GM12878 (cell line): ENCODE results near the gene USP2. TPM values are rescaled to one million over a fixed set of nuclear protein-coding genes. Genes with fewer than 3 reads are reported as not detected.

ENCODE experiments used
- ATAC-seq: fragments of 200-7000 bp; cut with Tn5 transposase; 3 replicates; pipeline ENCODE4 v1.9.1; 2020; ENCODE audit warnings: mild to moderate bottlenecking, moderate library complexity
- BruUV-seq: library from RNA; stranded (reverse); fragments of 400-500 nt; replicated peaks from 2 replicates; lab custom pipeline; 2021; lab: Mats Ljungman, UMichigan
- CTCF ChIA-PET: fragments of 300-600 bp; sonication (Branson Sonifier 250); formaldehyde crosslinking; extraction: SDS; loops from one replicate; lab custom pipeline; 2021; ENCODE audit warnings: inconsistent platforms; lab: Yijun Ruan, JAX
- POLR2A ChIA-PET: fragments of 350-600 bp; formaldehyde crosslinking; extraction: SDS; loops from one replicate; lab custom pipeline; 2021; ENCODE audit warnings: inconsistent platforms; lab: Charles Lee
- RAD21 ChIA-PET: fragments of 300-600 bp; sonication (Branson Sonifier 250); formaldehyde crosslinking; loops from one replicate; lab custom pipeline; 2023; ENCODE audit warnings: antibody characterized with exemption; ENCODE audit not compliant: unreplicated experiment; lab: Charles Lee
- SMC1A ChIA-PET: fragments of 300-600 bp; sonication (Branson Sonifier 250); formaldehyde crosslinking; loops from one replicate; lab custom pipeline; 2023; ENCODE audit not compliant: unreplicated experiment, uncharacterized antibody; lab: Charles Lee
- DNase-seq: peaks from one replicate; pipeline ENCODE4 v3.0.0-alpha.2; 2011; ENCODE audit warnings: low read depth, low spot score
- FAIRE-seq: peaks from 3 replicates; lab custom pipeline; 2011; peaks lifted over from hg19 to GRCh38; lab: Jason Lieb, UNC
- H2AFZ ChIP-seq: 2 replicates; pipeline ENCODE4 v1.6.0; 2011; ENCODE audit warnings: low read depth, low read length, control low read depth; ENCODE audit not compliant: control insufficient read depth
- H3K27ac ChIP-seq: 2 replicates; pipeline ENCODE4 v1.5.1; 2011; ENCODE audit warnings: control low read depth; ENCODE audit not compliant: control insufficient read depth, insufficient read depth
- H3K27me3 ChIP-seq, 2 experiments: replicated peaks in 1 of 2; 2 replicates each; pipeline versions ENCODE4 v1.6.0 to v1.6.1; 2011; ENCODE audit warnings: low read length in 1 of 2; ENCODE audit not compliant: control insufficient read depth in 2 of 2, insufficient read depth in 2 of 2
- H3K36me3 ChIP-seq, 2 experiments: 2 replicates each; pipeline ENCODE4 v1.5.1; 2011; ENCODE audit warnings: low read length in 1 of 2; ENCODE audit not compliant: control insufficient read depth in 2 of 2, insufficient read depth in 2 of 2
- H3K4me1 ChIP-seq: 2 replicates; pipeline ENCODE4 v1.6.1; 2011; ENCODE audit warnings: mild to moderate bottlenecking, low read length, moderate library complexity, mixed read lengths; ENCODE audit not compliant: control insufficient read depth, insufficient read depth
- H3K4me2 ChIP-seq: 2 replicates; pipeline ENCODE4 v1.6.0; 2011; ENCODE audit warnings: control low read depth; ENCODE audit not compliant: control insufficient read depth, insufficient read depth
- H3K4me3 ChIP-seq: fragments of 200-600 bp; sonication (generic); 2 replicates; pipeline ENCODE4 v1.5.1; 2016
- H3K79me2 ChIP-seq: 2 replicates; pipeline ENCODE4 v1.6.0; 2011; ENCODE audit warnings: low read length; ENCODE audit not compliant: control insufficient read depth, insufficient read depth
- H3K9ac ChIP-seq: 2 replicates; pipeline ENCODE4 v1.8.0; 2011; ENCODE audit warnings: low read length, control low read depth, mixed read lengths; ENCODE audit not compliant: control insufficient read depth, insufficient read depth
- H3K9me3 ChIP-seq: replicated peaks from 3 replicates; pipeline ENCODE4 v1.5.1; 2011; ENCODE audit warnings: mild to moderate bottlenecking, low read length; ENCODE audit not compliant: control insufficient read depth, insufficient read depth
- H4K20me1 ChIP-seq: 2 replicates; pipeline ENCODE4 v1.6.0; 2011; ENCODE audit not compliant: control insufficient read depth, insufficient read depth
- BCL11A ChIP-seq: IDR thresholded peaks from 2 replicates; pipeline ENCODE4 v1.6.1; 2011; ENCODE audit warnings: low read depth, low read length
- CREM ChIP-seq: IDR thresholded peaks from 2 replicates; pipeline ENCODE4 v1.6.1; 2014; ENCODE audit warnings: antibody characterized with exemption, low read depth
- FOS ChIP-seq: IDR thresholded peaks from 3 replicates; pipeline ENCODE4 v1.6.1; 2011; ENCODE audit warnings: borderline replicate concordance; ENCODE audit not compliant: insufficient read length; ENCODE audit errors: extremely low read depth
- IKZF1 ChIP-seq: fragments of 450-650 bp; conservative IDR thresholded peaks from 2 replicates; pipeline ENCODE4 v1.6.1; 2017; ENCODE audit warnings: antibody characterized with exemption, mild to moderate bottlenecking
- PAX5 ChIP-seq: IDR thresholded peaks from 2 replicates; pipeline ENCODE4 v1.6.1; 2011; ENCODE audit warnings: low read depth, low read length, borderline replicate concordance
- RELB ChIP-seq: fragments of 450-650 bp; IDR thresholded peaks from 2 replicates; pipeline ENCODE4 v1.6.1; 2017; ENCODE audit warnings: low read depth, mild to moderate bottlenecking, moderate library complexity
- TBL1XR1 ChIP-seq: IDR thresholded peaks from 2 replicates; pipeline ENCODE4 v1.6.1; 2012; ENCODE audit warnings: low read depth, low read length, improper control_type of control experiment
- ZNF24 ChIP-seq: fragments of 450-650 bp; IDR thresholded peaks from 2 replicates; pipeline ENCODE4 v1.6.1; 2017; ENCODE audit warnings: antibody characterized with exemption, mild to moderate bottlenecking
- WGBS: methylation state at CpG from one replicate; pipeline ENCODE4 v1.1.6; 2016; ENCODE audit warnings: low lambda C conversion rate; ENCODE audit not compliant: insufficient replicate concordance, insufficient coverage; ENCODE audit errors: missing lambda C conversion rate; 5-methylcytosine and 5-hydroxymethylcytosine counted together
- in situ Hi-C: fragments of 300-500 bp; cut with MboI; formaldehyde crosslinking; loops from 9 replicates; pipeline ENCODE4 v1.14.3; 2018; ENCODE audit warnings: mixed read lengths
- intact Hi-C: fragments of 100-400 bp; cut with micrococcal nuclease; formaldehyde crosslinking; loops from one replicate; pipeline ENCODE4 v1.14.2; 2022; ENCODE audit not compliant: unreplicated experiment
- polyA plus RNA-seq, 11 experiments: library from polyadenylated mRNA; depleted of rRNA in 4 of 11; unstranded in 6 of 11; stranded (reverse) in 5 of 11; fragments of >200 nt; fragmentation: Nextera tagmentation in 4 of 11; fragmentation: Illumina TruSeq in 1 of 11; extraction: Ambion mirVana in 4 of 11; extraction: Trizol in 1 of 11; gene quantifications; 1 replicate in 1 of 11; 2 replicates in 10 of 11; pipeline versions ENCODE4 v1.2.1 to v1.2.3, GENCODE V29; 2011 to 2016; ENCODE audit warnings: inconsistent platforms in 2 of 11, missing spikeins in 2 of 11, low read depth in 1 of 11
- total RNA-seq, 4 experiments: library from RNA; depleted of rRNA in 3 of 4; stranded (reverse); fragments of >200 nt in 3 of 4; fragmentation: Illumina TruSeq in 1 of 4; extraction: Trizol in 1 of 4; gene quantifications; 2 replicates each; pipeline versions ENCODE4 v1.2.1 to v1.2.3, GENCODE V29; 2013 to 2021

Gene USP2
- total and polyA plus RNA-seq, 10 of the 15 experiments (the other 5 are each of a cell fraction or from before 2014, with no cell fraction given) = 0.03 to 0.13 (median 0.06) TPM; not detected in 4

GRCh38 chr11:119421941-119422808 lies 40.7 kb upstream of the USP2 start:
- BruUV-seq = no TSS peak
- Histone ChIP-seq H2AFZ (no peak overlapping the region), H3K4me3 (peak overlapping the region; percentile 29; the same call in 1 of the 2 replicates), H3K27ac (no peak overlapping the region), H3K4me1 (peaks cover 8% of the 10 kb centered on the region), H4K20me1 (no peaks in the 10 kb centered on the region), H3K9me3 (no peaks in the 10 kb centered on the region), H3K4me2 (peak overlapping the region; percentile 61; the same call in 1 of the 2 replicates), H3K79me2 (no peaks in the 10 kb centered on the region), H3K36me3 (no peaks in the 10 kb centered on the region), H3K9ac (no peak overlapping the region), H3K27me3 (peaks cover 0 to 16% of the 10 kb centered on the region in 2 experiments; a peak in 3 of 4 replicates)
- SMC1A ChIA-PET = no interaction called here
- in situ Hi-C loops = no loop called here
- RAD21 ChIA-PET = interaction anchor here (1.3 kb wide), 1 partner anchor 53 kb away, joined by 3 read pairs; no protein-coding TSS in a partner anchor
- 28% methylated on average over 35 of the region's 49 CpGs for WGBS
- intact Hi-C loops = no loop called here
- TF ChIP-seq PAX5 = 0 out of 2 replicates have a peak, but pooled peaks have one; percentile 18
- no peak for TF ChIP-seq FOS
- no peak for TF ChIP-seq CREM
- DNase-seq (no peak), ATAC-seq (peak; percentile 82), FAIRE-seq (no peak)
- CTCF ChIA-PET = interaction anchor here (1.1 kb wide), 1 partner anchor 8 kb away, joined by 3 read pairs; no protein-coding TSS in a partner anchor
- POLR2A ChIA-PET = interaction anchor here (0.6 to 1.2 kb wide), 4 partner anchors 12 to 30 kb away, joined by 3 read pairs; no protein-coding TSS in a partner anchor

- peak overlapping the region; percentile 61; the same call in 1 of the 2 replicates for H3K4me2 ChIP-seq
- peak; percentile 65 for ATAC-seq
These were observed 39.9 kb upstream of the USP2 start for GRCh38 chr11:119421351-119421750.

More at GRCh38 chr11:119421351-119421750, 39.9 kb upstream of the USP2 start:
- no peak overlapping the region for H2AFZ ChIP-seq
- TF ChIP-seq BCL11A (no peak), IKZF1 (0 out of 2 replicates have a peak, but pooled peaks have one; percentile 4), TBL1XR1 (no peak), ZNF24 (peak; percentile 90), RELB (0 out of 2 replicates have a peak, but pooled peaks have one; percentile 30)
- ChIA-PET SMC1A (no interaction called here), RAD21 (interaction anchor here (1.3 kb wide), 1 partner anchor 54 kb away, joined by 3 read pairs; no protein-coding TSS in a partner anchor), POLR2A (interaction anchor here (0.7 kb wide), 1 partner anchor 24 kb away, joined by 3 read pairs; no protein-coding TSS in a partner anchor), CTCF (no interaction called here)
- H3K4me1 ChIP-seq = peaks cover 8% of the 10 kb centered on the region
- in situ Hi-C loops = no loop called here
- peak overlapping the region; percentile 29; the same call in 1 of the 2 replicates for H3K4me3 ChIP-seq
- H3K36me3 ChIP-seq = no peaks in the 10 kb centered on the region
- H3K9ac ChIP-seq = no peak overlapping the region
- BruUV-seq = no TSS peak
- intact Hi-C loops = no loop called here
- H3K27ac ChIP-seq = no peak overlapping the region
- H3K27me3 ChIP-seq = peaks cover 0 to 16% of the 10 kb centered on the region in 2 experiments; a peak in 3 of 4 replicates
- 14% methylated on average over 8 of the region's 8 CpGs for WGBS
- H4K20me1 ChIP-seq = no peaks in the 10 kb centered on the region
- no peak for FAIRE-seq
- DNase-seq = no peak
- H3K9me3 ChIP-seq = no peaks in the 10 kb centered on the region
- no peaks in the 10 kb centered on the region for H3K79me2 ChIP-seq
